T-helper 2 cell (primary cell): ENCODE data around the gene ZMYND15.
A peak's percentile ranks its signal among the peaks of the same experiment; 100 is the strongest.

ENCODE experiments used
- DNase-seq, 5 experiments: peaks; one replicate each; pipeline versions ENCODE4 v3.0.0 to v3.0.0-alpha.2; 2012 to 2022

Gene ZMYND15

GRCh38 chr17:4786106-4786511 is 46.5 kb downstream of the ZMYND15 start, which contains the start of gene VMO1:
VMO1 (minus strand) TSS chr17:4786364; CDS start chr17:4786352, 12 bp downstream.
- DNase-seq = no peak

- no peak for DNase-seq
Measured at GRCh38 chr17:4786516-4786915, 46.9 kb downstream of the ZMYND15 start.

DNA sequence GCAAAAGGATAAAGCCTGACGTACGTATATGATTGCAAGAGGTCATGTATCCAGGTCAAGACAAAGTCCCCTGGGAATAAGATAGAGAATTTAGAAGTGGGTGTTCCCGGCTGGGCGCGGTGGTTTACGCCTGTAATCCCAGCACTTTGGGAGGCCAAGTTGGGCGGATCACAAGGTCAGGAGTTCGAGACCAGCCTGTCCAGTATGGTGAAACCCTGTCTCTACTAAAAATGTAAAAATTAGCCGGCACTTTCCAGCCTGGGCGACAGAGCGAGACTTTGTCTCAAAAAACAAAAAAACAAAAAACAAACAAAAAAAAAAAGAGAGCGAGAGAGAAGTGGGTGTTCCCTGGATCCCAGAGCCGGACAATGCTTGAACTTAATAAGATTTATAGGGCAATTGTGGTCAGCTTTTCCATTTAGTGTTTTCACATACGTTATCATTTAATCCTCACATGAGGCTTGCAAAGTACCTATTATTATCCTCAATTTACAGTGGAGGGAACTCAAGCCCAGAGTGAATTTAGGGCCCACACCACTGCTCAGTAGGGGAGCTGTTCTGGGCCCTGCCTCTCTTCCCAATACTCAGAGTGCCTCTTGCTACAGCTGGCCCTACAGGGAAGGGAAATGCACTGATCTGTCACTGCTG is 48.6 kb downstream of the ZMYND15 start:
- DNase-seq = no peak

DNA sequence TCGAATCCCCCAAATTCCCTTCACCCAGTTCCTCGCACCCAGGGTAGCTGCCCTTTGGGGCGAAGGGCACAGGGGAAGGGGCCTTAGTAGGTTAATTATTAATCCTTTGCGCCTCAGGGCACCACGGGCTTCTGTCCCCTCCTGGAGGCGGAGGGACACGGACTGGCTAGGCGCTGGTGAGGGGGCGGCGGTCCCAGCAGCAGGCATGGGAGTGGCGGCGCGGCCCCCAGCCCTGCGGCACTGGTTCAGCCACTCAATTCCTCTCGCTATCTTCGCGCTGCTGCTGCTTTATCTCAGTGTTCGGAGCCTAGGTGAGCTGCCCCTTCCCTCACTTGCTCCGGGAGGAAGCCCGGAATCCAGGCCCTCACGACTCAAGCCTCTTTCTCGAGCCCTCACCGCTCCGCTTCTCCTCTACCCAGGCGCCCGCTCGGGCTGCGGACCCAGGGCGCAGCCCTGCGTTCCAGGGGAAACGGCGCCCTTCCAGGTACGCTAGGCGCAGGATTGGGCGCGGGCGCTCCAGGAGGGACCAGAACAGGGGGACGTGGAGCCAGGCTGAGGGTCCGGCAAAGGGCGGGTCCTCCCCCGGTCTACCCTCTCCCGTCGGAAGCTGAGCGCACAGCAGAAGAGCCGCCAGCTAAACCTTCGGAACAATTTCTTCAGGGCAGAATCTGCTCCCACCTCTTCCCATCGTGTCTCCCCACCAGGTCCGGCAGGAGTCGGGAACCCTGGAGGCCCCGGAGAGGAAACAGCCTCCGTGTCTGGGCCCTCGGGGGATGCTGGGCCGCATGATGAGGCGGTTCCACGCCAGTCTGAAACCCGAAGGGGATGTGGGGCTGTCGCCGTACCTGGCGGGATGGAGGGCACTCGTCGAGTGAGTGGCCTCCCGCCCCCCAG is 49.4 kb downstream of the ZMYND15 start, which contains the start of gene GLTPD2:
GLTPD2 (plus strand) TSS at position 158 of the 894 bp plus-strand sequence; CDS start at position 206, 48 bp downstream.
- DNase-seq = no peak

DNA sequence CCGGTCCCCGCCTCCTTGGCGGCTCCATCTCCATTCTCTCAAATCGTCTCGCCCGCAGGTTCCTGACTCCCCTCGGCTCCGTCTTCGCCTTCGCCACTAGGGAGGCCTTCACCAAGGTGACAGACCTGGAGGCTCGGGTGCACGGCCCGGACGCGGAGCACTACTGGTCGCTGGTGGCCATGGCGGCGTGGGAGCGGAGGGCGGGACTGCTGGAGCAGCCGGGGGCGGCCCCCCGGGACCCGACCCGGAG is 50.0 kb downstream of the ZMYND15 start:
- DNase-seq = no peak

GRCh38 chr17:4789951-4790704 is 50.5 kb downstream of the ZMYND15 start:
- peak; percentile 56 to 88 (median 73) for DNase-seq

DNA sequence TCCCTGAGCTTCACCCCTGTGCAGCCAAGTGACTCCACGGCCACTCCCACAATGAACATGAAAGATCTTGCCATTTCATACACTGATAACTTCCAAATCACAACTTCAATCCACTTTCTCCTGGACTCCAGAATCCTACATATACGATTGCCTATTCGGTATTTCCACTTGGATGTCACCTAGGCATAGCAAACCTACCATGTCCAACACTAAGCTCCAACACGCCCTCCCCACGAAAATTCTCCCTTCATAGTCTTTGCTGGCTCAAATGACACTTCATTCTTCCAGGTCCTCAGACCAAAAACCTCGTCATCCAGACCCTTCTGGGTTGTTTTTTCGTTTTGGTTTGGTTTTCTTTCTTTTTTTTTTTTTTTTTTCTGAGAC is 51.1 kb downstream of the ZMYND15 start:
- no peak for DNase-seq

- DNase-seq = no peak
Measured at GRCh38 chr17:4795168-4795567, 55.5 kb downstream of the ZMYND15 start.
